HG03571 (cell line): ENCODE results near the gene EDN1.

Source experiments
- ATAC-seq: cut with Tn5 transposase; IDR thresholded peaks from one replicate; pipeline ENCODE4 v1.9.1; 2021; ENCODE audit not compliant: unreplicated experiment

EDN1 gene

GRCh38 chr6:12344961-12345693 lies 55.0 kb downstream of the EDN1 start:
- ATAC-seq: no peak

GRCh38 chr6:12345694-12346058 lies 55.5 kb downstream of the EDN1 start:
- no peak for ATAC-seq
